IPS-15b (cell line): ENCODE measurements around the gene TOR1B.
"Not testable (repeated sequence)": the region's sequence is repeated elsewhere in the genome, so short reads cannot be mapped to it uniquely, and the experiment has no call there.

Experiments
- H3K27me3 ChIP-seq: one replicate; pipeline ENCODE4 v1.6.1; 2013; ENCODE audit warnings: low read length; ENCODE audit not compliant: control insufficient read depth, insufficient read depth
- H3K36me3 ChIP-seq: one replicate; pipeline ENCODE4 v1.6.1; 2013; ENCODE audit warnings: low read length; ENCODE audit not compliant: control insufficient read depth, insufficient read depth
- H3K4me1 ChIP-seq: one replicate; pipeline ENCODE4 v1.6.1; 2013; ENCODE audit warnings: mild to moderate bottlenecking, low read length; ENCODE audit not compliant: control insufficient read depth, insufficient read depth
- H3K4me3 ChIP-seq: one replicate; pipeline ENCODE4 v1.5.1; 2013; ENCODE audit warnings: low read depth, low read length
- H3K9ac ChIP-seq: one replicate; pipeline ENCODE4 v1.6.1; 2013; ENCODE audit warnings: low read depth, mild to moderate bottlenecking, low read length
- H3K9me3 ChIP-seq: one replicate; pipeline ENCODE4 v1.6.1; 2013; ENCODE audit warnings: mild to moderate bottlenecking, low read length; ENCODE audit not compliant: control insufficient read depth, insufficient read depth

The TOR1B gene

DNA sequence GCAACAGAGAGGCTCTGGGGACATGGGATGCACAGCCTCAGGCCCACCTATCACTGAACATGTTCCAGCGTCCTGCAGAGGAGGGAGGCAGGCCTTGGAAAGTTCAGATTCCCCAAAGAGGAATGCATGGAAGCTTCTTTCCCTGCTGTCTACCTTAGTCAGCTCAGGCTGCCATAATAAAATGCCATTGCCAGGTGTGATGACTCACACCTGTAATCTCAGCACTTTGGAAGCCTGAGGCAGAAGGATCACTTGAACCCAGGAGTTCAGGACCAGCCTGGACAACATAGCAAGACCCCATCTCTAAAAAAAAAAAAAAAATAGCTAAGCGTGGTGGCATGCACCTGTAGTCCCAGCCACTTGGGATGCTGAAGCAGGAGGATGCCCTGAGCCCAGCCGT is 24.5 kb upstream of the TOR1B start:
- Histone ChIP-seq H3K4me1 (peaks cover 8% of the 10 kb centered on the region), H3K36me3 (no peaks in the 10 kb centered on the region), H3K4me3 (no peak overlapping the region), H3K9me3 (no peaks in the 10 kb centered on the region), H3K9ac (no peak overlapping the region), H3K27me3 (no peaks in the 10 kb centered on the region)

DNA sequence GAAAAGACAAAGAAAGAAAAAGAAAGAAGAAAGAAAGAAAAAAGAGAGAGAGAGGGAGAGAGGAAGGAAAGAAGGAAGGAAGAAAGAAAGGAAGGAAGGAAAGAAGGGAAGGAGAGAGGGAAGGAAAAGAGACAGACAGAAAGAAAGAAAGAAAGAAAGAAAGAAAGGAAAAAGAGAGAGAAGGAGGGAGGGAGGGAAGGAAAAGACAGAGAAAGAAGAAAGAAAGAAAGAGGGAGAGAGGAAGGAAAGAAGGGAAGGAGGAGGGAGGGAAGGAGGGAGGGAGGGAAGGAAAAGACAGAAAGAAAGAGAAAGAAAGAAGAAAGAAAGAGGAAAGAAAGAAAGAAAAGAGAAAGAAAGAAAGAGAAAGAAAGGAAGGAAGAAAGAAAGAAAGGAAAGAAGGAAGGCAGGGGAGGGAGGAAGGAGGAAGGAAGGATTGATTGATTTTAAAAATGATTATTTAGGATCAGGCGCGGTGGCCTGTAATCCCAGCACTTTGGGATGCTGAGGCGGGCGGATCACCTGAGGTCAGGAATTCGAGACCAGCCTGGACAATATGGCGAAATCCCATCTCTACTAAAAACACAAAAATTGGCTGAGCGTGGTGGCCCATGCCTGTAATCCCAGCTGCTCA is 23.3 kb upstream of the TOR1B start:
- Histone ChIP-seq H3K4me1 (peaks cover 8% of the 10 kb centered on the region), H3K36me3 (no peaks in the 10 kb centered on the region), H3K9me3 (no peaks in the 10 kb centered on the region), H3K4me3 (no peak overlapping the region), H3K9ac (no peak overlapping the region), H3K27me3 (no peaks in the 10 kb centered on the region)

DNA sequence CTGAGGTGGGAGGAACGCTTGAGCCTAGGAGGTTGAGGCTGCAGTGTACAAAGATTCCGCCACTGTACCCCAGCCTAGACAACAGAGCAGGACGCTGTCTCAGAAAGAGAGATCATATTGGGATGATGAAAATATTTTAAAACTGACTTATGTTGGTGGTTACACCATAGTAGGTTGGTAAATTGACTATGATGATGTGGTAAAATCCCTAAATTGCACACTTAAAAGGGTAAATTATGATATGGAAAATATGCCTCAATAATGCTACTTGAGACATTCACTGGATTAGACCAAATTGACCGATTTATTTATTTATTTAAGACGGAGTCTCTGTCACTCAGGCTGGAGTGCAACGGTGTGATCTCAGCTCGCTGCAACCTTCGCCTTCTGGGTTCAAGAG is 21.9 kb upstream of the TOR1B start:
- no peak overlapping the region for H3K9ac ChIP-seq
- H3K27me3 ChIP-seq = no peaks in the 10 kb centered on the region
- no peaks in the 10 kb centered on the region for H3K9me3 ChIP-seq
- no peak overlapping the region for H3K4me3 ChIP-seq
- peaks cover 8% of the 10 kb centered on the region for H3K4me1 ChIP-seq
- no peaks in the 10 kb centered on the region for H3K36me3 ChIP-seq

DNA sequence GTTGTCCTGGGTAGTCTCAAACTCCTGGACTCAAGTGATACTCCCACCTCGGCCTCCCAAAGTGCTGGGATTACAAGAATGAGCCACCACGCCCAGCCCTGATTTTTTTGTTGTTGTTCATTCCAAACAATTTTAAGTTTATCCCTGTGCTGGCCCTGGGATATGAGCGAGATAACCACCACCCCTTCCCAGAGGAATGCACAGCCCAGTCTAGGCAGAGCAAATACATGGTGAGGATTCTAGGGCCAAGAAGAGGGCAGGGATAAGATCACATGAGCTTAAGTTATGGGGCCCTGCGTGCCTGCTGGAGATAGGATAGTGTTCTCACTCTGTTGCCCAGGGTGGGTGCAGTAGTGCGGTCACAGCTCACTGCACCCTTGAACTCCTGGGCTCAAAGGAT is 21.0 kb upstream of the TOR1B start:
- Histone ChIP-seq H3K4me1 (peaks cover 4% of the 10 kb centered on the region), H3K27me3 (no peaks in the 10 kb centered on the region), H3K9ac (no peak overlapping the region), H3K4me3 (no peak overlapping the region), H3K9me3 (no peaks in the 10 kb centered on the region), H3K36me3 (no peaks in the 10 kb centered on the region)

DNA sequence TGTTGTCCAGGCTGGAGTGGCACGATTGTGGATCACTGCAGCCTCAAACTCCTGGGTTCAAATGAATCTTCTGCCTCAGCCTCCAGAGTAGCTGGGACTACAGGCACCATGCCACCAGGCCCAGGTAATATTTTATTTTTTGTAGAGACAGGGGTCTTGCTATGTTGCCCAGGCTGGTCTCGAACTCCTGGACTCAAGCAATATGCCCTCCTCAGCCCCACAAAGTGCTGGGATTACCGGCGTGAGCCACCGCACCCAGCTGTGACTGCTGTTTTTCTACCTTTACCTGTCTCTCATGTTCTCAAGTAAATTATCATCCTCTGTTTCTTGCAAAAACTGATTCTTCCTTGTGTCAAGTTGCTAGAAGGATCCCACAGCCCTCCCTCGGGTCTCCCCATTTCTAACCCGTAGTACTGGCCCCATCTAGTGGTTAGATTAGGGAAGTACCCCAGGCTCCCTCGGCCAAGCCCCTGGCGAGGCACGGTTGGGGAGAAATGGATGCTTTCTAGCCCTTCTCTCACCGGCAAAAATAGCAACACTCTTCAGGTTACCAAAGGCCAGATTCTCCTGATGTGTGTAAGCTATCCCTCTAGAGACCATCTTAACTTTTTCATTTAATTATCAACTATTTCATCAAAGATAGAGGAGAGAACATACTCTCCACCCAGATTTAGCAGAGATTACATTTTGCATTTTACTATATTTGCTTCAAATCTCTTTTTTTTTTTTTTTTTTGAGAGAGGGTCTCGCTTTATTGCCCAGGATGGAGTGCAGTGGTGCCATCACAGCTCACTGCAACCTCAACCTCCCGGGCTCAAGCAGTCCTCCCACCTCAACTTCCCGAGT is 19.2 kb upstream of the TOR1B start:
- Histone ChIP-seq H3K4me3 (no peak overlapping the region), H3K36me3 (no peaks in the 10 kb centered on the region), H3K27me3 (no peaks in the 10 kb centered on the region), H3K9ac (no peak overlapping the region), H3K9me3 (no peaks in the 10 kb centered on the region), H3K4me1 (no peaks in the 10 kb centered on the region)

DNA sequence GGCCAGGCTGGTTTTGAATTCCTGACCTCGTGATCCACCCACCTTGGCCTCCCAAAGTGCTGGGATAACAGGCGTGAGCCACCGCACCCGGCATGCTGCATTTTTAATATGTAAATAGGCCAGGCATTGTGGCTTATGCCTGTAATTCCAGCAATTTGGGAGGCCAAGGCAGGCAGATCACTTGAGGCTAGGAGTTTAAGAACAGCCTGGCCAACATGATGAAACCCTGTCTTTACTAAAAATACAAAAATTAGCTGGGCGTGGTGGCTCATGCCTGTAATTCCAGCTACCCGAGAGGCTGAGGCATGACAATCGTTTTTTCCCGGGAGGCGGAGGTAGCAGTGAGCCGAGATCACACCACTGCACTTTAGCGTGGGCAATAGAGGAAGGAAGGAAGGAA is 18.0 kb upstream of the TOR1B start:
- not testable (repeated sequence) for H3K9me3 ChIP-seq, H3K4me1 ChIP-seq, H3K36me3 ChIP-seq, H3K4me3 ChIP-seq, H3K27me3 ChIP-seq, H3K9ac ChIP-seq

DNA sequence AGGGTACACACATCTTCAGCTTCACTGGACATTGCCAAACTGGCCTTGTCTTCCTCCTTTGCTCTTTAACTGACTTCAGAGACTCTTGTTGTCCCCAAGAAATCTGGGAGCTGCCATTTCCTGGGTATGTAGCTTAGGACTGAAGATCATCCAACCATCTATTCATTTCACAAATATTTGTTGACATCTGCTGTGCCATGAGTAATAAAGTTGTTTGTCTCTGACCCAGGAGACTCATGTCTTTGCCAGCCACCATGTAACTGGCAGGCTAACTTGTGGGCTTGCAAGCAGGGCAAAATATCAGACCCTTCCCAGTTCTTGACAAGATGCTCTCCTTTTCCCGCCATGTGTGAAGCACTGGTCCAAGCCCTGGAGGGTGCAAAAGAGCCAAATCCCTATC is 17.1 kb upstream of the TOR1B start:
- no peak overlapping the region for H3K9ac ChIP-seq
- no peaks in the 10 kb centered on the region for H3K9me3 ChIP-seq
- no peaks in the 10 kb centered on the region for H3K4me1 ChIP-seq
- no peaks in the 10 kb centered on the region for H3K36me3 ChIP-seq
- H3K4me3 ChIP-seq = no peak overlapping the region
- H3K27me3 ChIP-seq = no peaks in the 10 kb centered on the region

DNA sequence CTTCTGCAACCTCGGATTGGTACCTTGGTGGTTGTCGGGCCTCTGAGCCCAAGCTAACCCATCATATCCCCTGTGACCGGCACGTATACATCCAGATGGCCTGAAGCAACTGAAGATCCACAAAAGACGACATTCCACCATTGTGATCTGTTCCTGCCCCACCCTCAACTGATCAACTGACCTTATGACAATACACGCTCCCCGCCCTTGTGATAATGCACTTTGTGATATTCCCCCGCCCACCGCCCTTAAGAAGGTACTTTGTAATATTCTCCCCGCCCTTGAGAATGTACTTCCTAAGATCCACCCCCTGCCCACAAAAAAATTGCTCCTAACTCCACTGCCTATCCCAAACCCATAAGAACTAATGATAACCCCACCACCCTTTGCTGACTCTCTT is 16.5 kb upstream of the TOR1B start:
- no peaks in the 10 kb centered on the region for H3K36me3 ChIP-seq
- no peaks in the 10 kb centered on the region for H3K27me3 ChIP-seq
- no peak overlapping the region for H3K4me3 ChIP-seq
- no peaks in the 10 kb centered on the region for H3K9me3 ChIP-seq
- H3K4me1 ChIP-seq = no peaks in the 10 kb centered on the region
- H3K9ac ChIP-seq = no peak overlapping the region

DNA sequence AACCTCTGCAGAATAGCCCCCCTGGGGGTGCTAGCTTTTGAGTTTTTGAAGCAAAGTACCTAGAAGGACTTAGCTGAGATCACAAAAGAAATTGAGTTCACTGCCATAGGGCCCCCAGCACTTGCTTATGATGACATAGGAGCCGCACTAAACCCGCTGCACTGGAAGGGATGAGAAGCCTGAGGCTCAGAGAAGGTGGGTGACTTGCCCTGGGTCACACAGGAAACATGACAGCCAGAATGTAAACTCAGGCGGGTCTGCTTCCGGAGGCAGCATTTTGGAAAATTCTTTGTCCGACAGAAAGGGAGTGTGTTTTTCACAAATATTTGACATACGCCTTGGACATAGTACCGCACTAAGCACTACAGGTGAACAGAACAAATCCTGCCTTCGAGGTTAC is 8.4 kb upstream of the TOR1B start:
- H3K9me3 ChIP-seq = no peaks in the 10 kb centered on the region

DNA sequence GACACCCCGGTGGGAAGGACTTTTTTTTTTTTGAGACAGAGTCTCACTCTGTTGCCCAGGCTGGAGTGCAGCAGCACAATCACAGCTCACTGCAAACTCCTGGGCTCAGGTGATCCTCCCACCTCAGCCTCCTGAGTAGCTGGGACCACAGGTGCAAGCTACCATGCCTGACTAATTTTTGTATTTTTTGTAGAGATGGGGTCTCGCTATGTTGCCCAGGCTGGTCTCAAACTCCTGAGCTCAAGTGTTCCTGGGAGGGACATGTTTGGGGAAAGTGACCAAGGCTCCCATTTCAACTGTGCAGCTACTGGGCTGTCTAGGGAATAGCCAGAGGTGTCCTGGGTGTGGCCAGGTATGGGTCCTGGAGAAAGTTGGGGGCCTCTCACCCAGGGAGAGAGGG is 7.0 kb upstream of the TOR1B start:
- H3K9ac ChIP-seq, H3K36me3 ChIP-seq, H3K9me3 ChIP-seq, H3K4me1 ChIP-seq, H3K4me3 ChIP-seq, H3K27me3 ChIP-seq: not testable (repeated sequence)

More for the DNA sequence above, 8.4 kb upstream of the TOR1B start:
- Histone ChIP-seq H3K4me3 (no peak overlapping the region), H3K9ac (no peak overlapping the region), H3K27me3 (peaks cover 2% of the 10 kb centered on the region), H3K4me1 (no peaks in the 10 kb centered on the region), H3K36me3 (no peaks in the 10 kb centered on the region)

DNA sequence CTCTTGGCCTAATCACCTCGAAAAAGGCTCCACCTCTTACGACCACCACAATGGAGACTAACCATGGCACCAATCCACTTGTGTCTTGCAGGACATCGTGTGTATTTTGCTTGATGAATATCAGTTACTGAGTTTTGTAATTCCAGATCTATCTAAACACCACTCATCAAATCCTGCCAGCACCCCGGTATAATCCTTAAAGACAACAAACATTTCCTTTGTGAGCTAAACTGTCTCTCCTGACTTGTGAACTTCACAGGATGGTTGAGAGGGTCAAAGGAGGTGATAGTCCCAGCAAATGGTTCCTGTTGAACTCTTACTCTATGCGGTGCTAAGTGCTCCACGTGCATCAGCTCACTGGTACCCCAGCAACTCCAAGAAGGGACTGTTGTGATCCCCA is 4.0 kb upstream of the TOR1B start:
- no peaks in the 10 kb centered on the region for H3K27me3 ChIP-seq
- H3K4me3 ChIP-seq = no peak overlapping the region
- peaks cover 1% of the 10 kb centered on the region for H3K4me1 ChIP-seq
- no peaks in the 10 kb centered on the region for H3K36me3 ChIP-seq
- H3K9me3 ChIP-seq = no peaks in the 10 kb centered on the region
- no peak overlapping the region for H3K9ac ChIP-seq

DNA sequence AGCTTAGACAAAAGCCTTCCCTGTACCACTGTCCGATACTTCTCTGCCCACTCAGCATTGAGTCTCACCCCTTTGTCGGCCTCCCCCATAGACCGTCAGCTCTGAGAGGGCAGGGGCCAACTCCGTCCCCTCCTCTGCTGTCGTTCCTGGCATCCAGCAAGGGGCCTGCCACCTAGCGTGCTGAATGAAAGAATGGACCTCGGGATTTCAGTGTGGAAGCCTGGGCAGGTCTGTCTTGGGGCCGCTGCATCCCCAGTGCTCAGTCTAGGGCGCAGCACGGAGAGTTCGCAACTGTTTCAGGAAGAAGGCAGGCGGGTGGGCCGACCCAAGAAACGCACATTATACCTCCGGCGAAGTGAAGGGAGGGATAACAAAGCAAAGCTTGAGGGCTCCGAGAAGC is 1.5 kb upstream of the TOR1B start:
- Histone ChIP-seq H3K4me1 (peaks cover 4% of the 10 kb centered on the region), H3K9ac (no peak overlapping the region), H3K36me3 (peaks cover 3% of the 10 kb centered on the region), H3K4me3 (no peak overlapping the region), H3K9me3 (no peaks in the 10 kb centered on the region), H3K27me3 (no peaks in the 10 kb centered on the region)
